ENCODE measurements around the gene CRIM1. TPM values are rescaled to one million over a fixed set of nuclear protein-coding genes. Genes with fewer than 3 reads are reported as not detected.
"Not testable (repeated sequence)": the region's sequence is repeated elsewhere in the genome, so short reads cannot be mapped to it uniquely, and the experiment has no call there.

CRIM1 gene, protein sequence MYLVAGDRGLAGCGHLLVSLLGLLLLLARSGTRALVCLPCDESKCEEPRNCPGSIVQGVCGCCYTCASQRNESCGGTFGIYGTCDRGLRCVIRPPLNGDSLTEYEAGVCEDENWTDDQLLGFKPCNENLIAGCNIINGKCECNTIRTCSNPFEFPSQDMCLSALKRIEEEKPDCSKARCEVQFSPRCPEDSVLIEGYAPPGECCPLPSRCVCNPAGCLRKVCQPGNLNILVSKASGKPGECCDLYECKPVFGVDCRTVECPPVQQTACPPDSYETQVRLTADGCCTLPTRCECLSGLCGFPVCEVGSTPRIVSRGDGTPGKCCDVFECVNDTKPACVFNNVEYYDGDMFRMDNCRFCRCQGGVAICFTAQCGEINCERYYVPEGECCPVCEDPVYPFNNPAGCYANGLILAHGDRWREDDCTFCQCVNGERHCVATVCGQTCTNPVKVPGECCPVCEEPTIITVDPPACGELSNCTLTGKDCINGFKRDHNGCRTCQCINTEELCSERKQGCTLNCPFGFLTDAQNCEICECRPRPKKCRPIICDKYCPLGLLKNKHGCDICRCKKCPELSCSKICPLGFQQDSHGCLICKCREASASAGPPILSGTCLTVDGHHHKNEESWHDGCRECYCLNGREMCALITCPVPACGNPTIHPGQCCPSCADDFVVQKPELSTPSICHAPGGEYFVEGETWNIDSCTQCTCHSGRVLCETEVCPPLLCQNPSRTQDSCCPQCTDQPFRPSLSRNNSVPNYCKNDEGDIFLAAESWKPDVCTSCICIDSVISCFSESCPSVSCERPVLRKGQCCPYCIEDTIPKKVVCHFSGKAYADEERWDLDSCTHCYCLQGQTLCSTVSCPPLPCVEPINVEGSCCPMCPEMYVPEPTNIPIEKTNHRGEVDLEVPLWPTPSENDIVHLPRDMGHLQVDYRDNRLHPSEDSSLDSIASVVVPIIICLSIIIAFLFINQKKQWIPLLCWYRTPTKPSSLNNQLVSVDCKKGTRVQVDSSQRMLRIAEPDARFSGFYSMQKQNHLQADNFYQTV
- 1 to 10 TPM; 3.9 to 5.2 TPM for total RNA-seq

GRCh38 chr2:36355151-36355889 is at the start of gene CRIM1:
Gene CRIM1, plus strand, starts transcription at chr2:36355778. Its CDS starts 515 bp downstream, at chr2:36356293.
- Mint-ChIP-seq H3K27me3 (peaks cover 41% of the 10 kb centered on the region), H3K4me3 (peak within 1 kb of the TSS; percentile 74), H3K27ac (peak within 1 kb of the TSS; percentile 32), H3K4me1 (peaks cover 24% of the 10 kb centered on the region), H3K36me3 (ENCODE audit: low read depth) (no peaks in the 10 kb centered on the region), H3K9me3 (ENCODE audit: low read depth) (no peaks in the 10 kb centered on the region)
- ATAC-seq (peak; percentile 70), DNase-seq (peak; percentile 74)
- ChIA-PET POLR2A (no interaction called here), CTCF (interaction anchor here (0.8 to 1.5 kb wide), 4 partner anchors 18 to 267 kb away, joined by 3 to 5 read pairs (median 3); no protein-coding TSS in a partner anchor)
- intact Hi-C loops (cut with DNase I, micrococcal nuclease), result loop anchor here (1.0 to 10.0 kb wide), 4 partner anchors 111 to 611 kb away; partner anchors contain the start of gene STRN (in 1 of the 2)

DNA sequence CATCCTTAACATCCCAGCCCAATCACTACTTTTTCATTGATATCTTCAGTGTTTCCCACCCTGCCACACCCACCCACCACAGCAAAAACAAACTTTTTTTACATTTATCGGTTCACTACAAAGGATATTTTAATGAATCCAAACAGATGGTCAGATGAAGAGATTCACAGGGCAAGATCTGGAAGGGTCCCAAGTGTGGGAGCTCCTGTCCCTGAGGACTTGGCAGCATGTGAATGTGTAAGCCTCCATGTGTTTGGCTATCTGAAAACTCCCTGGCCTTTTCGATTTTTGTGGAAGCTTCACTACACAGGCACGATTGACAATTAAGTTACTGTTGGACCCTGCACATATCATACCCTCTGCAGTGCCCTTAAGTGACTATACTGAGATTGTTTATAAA is 48.1 kb upstream of the CRIM1 start:
- CTCF ChIA-PET, result no interaction called here
- peaks cover 7% of the 10 kb centered on the region for H3K27me3 Mint-ChIP-seq
- intact Hi-C loops (cut with DNase I, micrococcal nuclease), result no loop called here
- peaks cover 4% of the 10 kb centered on the region for H3K9me3 Mint-ChIP-seq (ENCODE audit: low read depth)
- no peaks in the 10 kb centered on the region for H3K36me3 Mint-ChIP-seq (ENCODE audit: low read depth)
- POLR2A ChIA-PET, result no interaction called here
- ATAC-seq (no peak), DNase-seq (no peak)
- peaks cover 23% of the 10 kb centered on the region for H3K4me1 Mint-ChIP-seq
- no peak overlapping the region for H3K27ac Mint-ChIP-seq
- no peak overlapping the region for H3K4me3 Mint-ChIP-seq

DNA sequence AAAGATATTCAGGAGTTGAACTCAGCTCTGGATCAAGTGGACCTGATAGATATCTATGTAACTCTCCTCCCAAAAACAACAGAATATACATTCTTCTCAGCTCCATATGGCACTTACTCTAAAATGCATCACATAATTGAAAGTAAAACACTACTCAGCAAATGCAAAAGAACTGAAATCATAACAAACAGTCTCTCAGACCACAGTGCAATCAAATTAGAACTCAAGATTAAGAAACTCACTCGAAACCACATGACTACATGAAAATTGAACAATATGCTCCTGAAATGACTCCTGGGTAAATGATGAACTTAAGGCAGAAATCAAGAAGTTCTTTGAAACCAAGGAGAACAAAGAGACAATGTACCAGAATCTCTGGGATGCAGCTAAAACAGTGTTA is 45.1 kb upstream of the CRIM1 start:
- intact Hi-C loops (cut with DNase I, micrococcal nuclease), result loop anchor here (1.0 to 5.0 kb wide), 3 partner anchors 64 to 70 kb away; no protein-coding TSS in a partner anchor

DNA sequence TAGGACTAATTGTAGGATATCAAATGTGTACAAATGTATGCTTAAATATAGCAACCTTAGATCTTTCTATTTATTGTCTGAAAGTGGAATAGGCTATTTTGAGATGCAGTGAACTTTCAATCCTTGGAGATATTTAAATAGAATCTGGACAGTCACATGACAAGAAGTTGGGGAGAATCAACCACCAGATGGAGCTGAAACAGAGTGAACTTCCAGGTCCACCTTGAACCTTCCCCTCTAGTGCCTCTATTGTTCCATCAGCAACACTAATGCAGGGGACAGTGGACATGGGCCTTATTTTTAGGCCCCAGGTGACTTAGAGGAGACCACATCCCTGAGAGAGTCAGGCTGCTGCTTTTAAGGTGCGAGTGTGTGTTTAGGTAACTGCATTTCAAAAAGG is 37.0 kb upstream of the CRIM1 start:
- H3K27me3 Mint-ChIP-seq, result peaks cover 11% of the 10 kb centered on the region
- intact Hi-C loops (cut with DNase I, micrococcal nuclease), result no loop called here
- ATAC-seq (no peak), DNase-seq (no peak)
- POLR2A ChIA-PET, result no interaction called here
- H3K27ac Mint-ChIP-seq, result no peak overlapping the region
- no peaks in the 10 kb centered on the region for H3K4me1 Mint-ChIP-seq
- H3K9me3 Mint-ChIP-seq (ENCODE audit: low read depth), result peaks cover 8% of the 10 kb centered on the region
- H3K36me3 Mint-ChIP-seq (ENCODE audit: low read depth), result peaks cover 1% of the 10 kb centered on the region
- CTCF ChIA-PET, result no interaction called here
- no peak overlapping the region for H3K4me3 Mint-ChIP-seq

More for the DNA sequence above, 45.1 kb upstream of the CRIM1 start:
- H3K36me3 Mint-ChIP-seq (ENCODE audit: low read depth); H3K4me3 Mint-ChIP-seq; DNase-seq; POLR2A ChIA-PET: not testable (repeated sequence)
- ATAC-seq, result peak; percentile 36
- Mint-ChIP-seq H3K27me3 (peaks cover 11% of the 10 kb centered on the region), H3K4me1 (peaks cover 23% of the 10 kb centered on the region), H3K27ac (peak overlapping the region; percentile 12), H3K9me3 (ENCODE audit: low read depth) (peaks cover 12% of the 10 kb centered on the region)
- CTCF ChIA-PET, result interaction anchor here (0.8 to 2.1 kb wide), 2 partner anchors 42 to 46 kb away, joined by 3 to 5 read pairs; partner anchors contain the start of gene CRIM1

DNA sequence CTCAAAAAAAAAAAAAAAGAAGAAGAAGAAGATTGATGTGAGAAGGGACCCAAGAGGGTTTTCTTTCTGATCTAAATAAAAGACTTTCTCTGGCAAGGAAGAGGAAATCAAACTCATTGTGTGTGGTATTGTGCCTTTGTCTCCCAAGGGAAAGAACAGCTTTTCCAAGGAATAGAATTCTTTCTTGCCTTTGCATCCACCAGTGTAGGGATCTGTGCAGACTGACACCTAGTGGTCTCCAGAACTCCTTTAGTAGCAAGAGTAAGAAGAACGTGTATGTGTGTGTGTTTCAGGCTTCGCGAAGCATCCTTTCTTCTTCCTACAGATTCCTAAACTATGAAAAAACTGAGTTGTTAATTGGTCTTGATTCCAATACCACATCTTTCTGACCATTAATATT is 33.5 kb upstream of the CRIM1 start:
- Mint-ChIP-seq H3K9me3 (ENCODE audit: low read depth) (peaks cover 2% of the 10 kb centered on the region), H3K27me3 (peaks cover 9% of the 10 kb centered on the region), H3K4me3 (no peak overlapping the region), H3K36me3 (ENCODE audit: low read depth) (no peaks in the 10 kb centered on the region), H3K27ac (no peak overlapping the region), H3K4me1 (no peaks in the 10 kb centered on the region)
- intact Hi-C loops (cut with DNase I, micrococcal nuclease), result no loop called here
- ATAC-seq (no peak), DNase-seq (no peak)
- ChIA-PET POLR2A (no interaction called here), CTCF (no interaction called here)

- intact Hi-C loops (cut with DNase I, micrococcal nuclease), result no loop called here
- Mint-ChIP-seq H3K4me1 (no peaks in the 10 kb centered on the region), H3K4me3 (no peak overlapping the region), H3K27ac (no peak overlapping the region), H3K27me3 (peaks cover 3% of the 10 kb centered on the region), H3K9me3 (ENCODE audit: low read depth) (peaks cover 2% of the 10 kb centered on the region), H3K36me3 (ENCODE audit: low read depth) (no peaks in the 10 kb centered on the region)
- ATAC-seq (no peak), DNase-seq (no peak)
- ChIA-PET CTCF (no interaction called here), POLR2A (no interaction called here)
These were observed 29.3 kb upstream of the CRIM1 start for GRCh38 chr2:36326286-36326685.

- CTCF ChIA-PET, result no interaction called here
- no peak for ATAC-seq
These were observed 26.3 kb upstream of the CRIM1 start for GRCh38 chr2:36329251-36329650.

GRCh38 chr2:36329746-36330472 is 25.7 kb upstream of the CRIM1 start:
- ChIA-PET POLR2A (no interaction called here), CTCF (interaction anchor here (0.8 kb wide), 1 partner anchor 19 kb away, joined by 3 read pairs; no protein-coding TSS in a partner anchor)
- Mint-ChIP-seq H3K4me1 (peaks cover 2% of the 10 kb centered on the region), H3K4me3 (no peak overlapping the region), H3K36me3 (ENCODE audit: low read depth) (no peaks in the 10 kb centered on the region), H3K27ac (no peak overlapping the region), H3K9me3 (ENCODE audit: low read depth) (no peaks in the 10 kb centered on the region), H3K27me3 (no peaks in the 10 kb centered on the region)
- no peak for DNase-seq
- ATAC-seq, result no peak
- intact Hi-C loops (cut with DNase I, micrococcal nuclease), result no loop called here

More at GRCh38 chr2:36329251-36329650, 26.3 kb upstream of the CRIM1 start:
- no peak overlapping the region for H3K27ac Mint-ChIP-seq
- DNase-seq, result no peak
- no peaks in the 10 kb centered on the region for H3K36me3 Mint-ChIP-seq (ENCODE audit: low read depth)
- intact Hi-C loops (cut with DNase I, micrococcal nuclease), result no loop called here
- H3K4me3 Mint-ChIP-seq, result no peak overlapping the region
- POLR2A ChIA-PET, result no interaction called here
- H3K4me1 Mint-ChIP-seq, result peaks cover 2% of the 10 kb centered on the region
- H3K27me3 Mint-ChIP-seq, result no peaks in the 10 kb centered on the region
- H3K9me3 Mint-ChIP-seq (ENCODE audit: low read depth), result no peaks in the 10 kb centered on the region

- ATAC-seq (no peak), DNase-seq (no peak)
- intact Hi-C loops (cut with DNase I, micrococcal nuclease), result no loop called here
- Mint-ChIP-seq H3K27ac (no peak overlapping the region), H3K36me3 (ENCODE audit: low read depth) (no peaks in the 10 kb centered on the region), H3K9me3 (ENCODE audit: low read depth) (no peaks in the 10 kb centered on the region), H3K4me1 (peaks cover 2% of the 10 kb centered on the region), H3K27me3 (peaks cover 6% of the 10 kb centered on the region), H3K4me3 (no peak overlapping the region)
- CTCF ChIA-PET, result interaction anchor here (0.8 kb wide), 1 partner anchor 20 kb away, joined by 3 read pairs; no protein-coding TSS in a partner anchor
- POLR2A ChIA-PET, result no interaction called here
These were observed 24.8 kb upstream of the CRIM1 start for GRCh38 chr2:36330473-36331395.

All from activated CD4-positive, alpha-beta T cell treated with anti-CD3 and anti-CD28 coated beads for 36 hours (primary cell).